ENCODE measurements around the gene DCK. TPM values are rescaled to one million over a fixed set of nuclear protein-coding genes. Genes with fewer than 3 reads are reported as not detected.

Gene DCK
- total and polyA plus RNA-seq, 9 of the 15 experiments (the other 6 are each of a cell fraction or from before 2014, with no cell fraction given), result 11.3 to 25.8 (median 19.6) TPM

DNA sequence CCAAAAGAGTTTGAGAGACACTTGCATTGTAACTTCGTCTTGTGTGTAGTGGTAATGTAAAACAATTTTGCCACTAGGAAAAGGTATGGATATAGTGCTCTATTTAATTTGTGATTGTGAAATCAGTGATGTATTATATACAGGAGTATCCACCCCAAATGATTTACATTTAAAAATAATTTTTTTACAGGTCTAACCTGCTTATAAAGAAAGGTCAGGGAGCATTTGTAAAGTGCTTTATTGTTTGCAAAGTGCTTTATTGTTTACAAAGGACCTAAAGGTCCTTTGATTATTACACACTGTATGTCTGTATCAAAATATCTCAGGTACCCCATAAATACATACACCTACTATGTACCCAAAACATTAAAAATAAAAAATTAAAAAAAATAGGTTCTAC lies 70.3 kb downstream of the DCK start:
- no peak for TF ChIP-seq TFAM (CRISPR knock-in tag; conservative IDR thresholded peaks at IDR 0.05)
- TF ChIP-seq CEBPB (tag; IDR thresholded peaks at IDR 0.05), result peak; percentile 38; the same call in 1 of the 2 replicates
- intact Hi-C loops (cut with micrococcal nuclease), result no loop called here
- CTCF ChIA-PET (ENCODE audit: low intra/inter-chr PET ratio), result no interaction called here
- in situ Hi-C loops (cut with MboI), result no loop called here
- H3K4me1 ChIP-seq (replicated peaks in 1 of 2; ENCODE audit: control insufficient read depth in 2 of 2, insufficient read depth in 2 of 2, low read length in 2 of 2), result no peaks in the 10 kb centered on the region
- H2AFZ ChIP-seq (ENCODE audit: low read depth, low read length), result no peak overlapping the region
- POLR2A ChIA-PET, result no interaction called here
- no peaks in the 10 kb centered on the region for H3K36me3 ChIP-seq (ENCODE audit: control insufficient read depth, insufficient read depth, low read length)
- WGBS (ENCODE audit: insufficient coverage, low coverage, missing lambda C conversion rate), result 7% methylated on average over 1 of the region's 1 CpG
- no peak for DNase-seq (ENCODE audit: extremely low read depth in 1 of 4, low spot score in 3 of 4)
- H3K27me3 ChIP-seq (ENCODE audit: control insufficient read depth in 2 of 2, insufficient read depth in 2 of 2, low read length in 2 of 2), result no peaks in the 10 kb centered on the region
- no peak overlapping the region for H3K9ac ChIP-seq (ENCODE audit: insufficient read depth in 1 of 2, low read depth in 2 of 2, low read length in 2 of 2)
- FAIRE-seq, result no peak
- ATAC-seq, result no peak
- no TSS peak for BruUV-seq (replicated peaks)
- H3K9me1 ChIP-seq (ENCODE audit: control insufficient read depth, insufficient read depth, low read length), result no peaks in the 10 kb centered on the region
- no peak overlapping the region for H3K4me2 ChIP-seq (ENCODE audit: insufficient read depth, low read length)
- no peaks in the 10 kb centered on the region for H3K9me3 ChIP-seq (replicated peaks; ENCODE audit: control insufficient read depth, insufficient read depth, low read depth, low read length)
- H3K4me3 ChIP-seq, result no peak overlapping the region
- H3K27ac ChIP-seq (ENCODE audit: extremely low read depth, low read depth, low read length), result no peak overlapping the region
- H4K20me1 ChIP-seq (replicated peaks; ENCODE audit: control insufficient read depth, insufficient read depth, low read length), result no peaks in the 10 kb centered on the region
- no peaks in the 10 kb centered on the region for H3K79me2 ChIP-seq (ENCODE audit: control insufficient read depth, insufficient read depth, low read length)

DNA sequence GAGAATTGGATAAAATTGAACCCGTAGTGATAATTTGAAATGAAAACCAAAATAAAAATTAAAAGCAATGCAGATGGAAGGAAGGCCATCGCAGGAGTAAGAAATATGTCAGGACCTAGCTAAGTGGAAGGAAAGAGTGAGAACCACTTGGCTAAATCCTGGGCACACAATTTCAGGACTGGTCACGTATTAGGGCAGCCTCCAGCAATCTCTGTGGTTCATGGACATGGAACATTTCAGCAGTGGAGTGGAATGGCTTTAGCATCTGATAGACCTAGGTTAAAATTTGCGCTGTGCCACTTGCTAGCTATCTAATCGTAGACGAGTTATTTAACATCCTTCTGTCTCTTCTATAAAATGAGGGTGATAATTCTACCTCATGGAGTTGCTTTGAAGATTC lies 71.1 kb downstream of the DCK start:
- FAIRE-seq (no peak), ATAC-seq (no peak), DNase-seq (ENCODE audit: extremely low read depth in 1 of 4, low spot score in 3 of 4) (no peak)
- no peaks in the 10 kb centered on the region for H3K9me3 ChIP-seq (replicated peaks; ENCODE audit: control insufficient read depth, insufficient read depth, low read depth, low read length)
- H3K27ac ChIP-seq (ENCODE audit: extremely low read depth, low read depth, low read length), result no peak overlapping the region
- no peak overlapping the region for H3K9ac ChIP-seq (ENCODE audit: insufficient read depth in 1 of 2, low read depth in 2 of 2, low read length in 2 of 2)
- POLR2A ChIA-PET, result interaction anchor here (0.6 kb wide), 1 partner anchor 67 kb away, joined by 3 read pairs; no protein-coding TSS in a partner anchor
- CTCF ChIA-PET (ENCODE audit: low intra/inter-chr PET ratio), result no interaction called here
- intact Hi-C loops (cut with micrococcal nuclease) (no loop called here), in situ Hi-C loops (cut with MboI) (no loop called here)
- no peak overlapping the region for H3K4me3 ChIP-seq
- 10% methylated on average over 6 of the region's 6 CpGs for WGBS (ENCODE audit: insufficient coverage, low coverage, missing lambda C conversion rate)
- no peaks in the 10 kb centered on the region for H3K4me1 ChIP-seq (replicated peaks in 1 of 2; ENCODE audit: control insufficient read depth in 2 of 2, insufficient read depth in 2 of 2, low read length in 2 of 2)
- no peaks in the 10 kb centered on the region for H3K9me1 ChIP-seq (ENCODE audit: control insufficient read depth, insufficient read depth, low read length)
- no peak overlapping the region for H3K4me2 ChIP-seq (ENCODE audit: insufficient read depth, low read length)
- H3K36me3 ChIP-seq (ENCODE audit: control insufficient read depth, insufficient read depth, low read length), result no peaks in the 10 kb centered on the region
- no peak overlapping the region for H2AFZ ChIP-seq (ENCODE audit: low read depth, low read length)
- TF ChIP-seq, protein P1, sequence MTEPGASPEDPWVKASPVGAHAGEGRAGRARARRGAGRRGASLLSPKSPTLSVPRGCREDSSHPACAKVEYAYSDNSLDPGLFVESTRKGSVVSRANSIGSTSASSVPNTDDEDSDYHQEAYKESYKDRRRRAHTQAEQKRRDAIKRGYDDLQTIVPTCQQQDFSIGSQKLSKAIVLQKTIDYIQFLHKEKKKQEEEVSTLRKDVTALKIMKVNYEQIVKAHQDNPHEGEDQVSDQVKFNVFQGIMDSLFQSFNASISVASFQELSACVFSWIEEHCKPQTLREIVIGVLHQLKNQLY (CRISPR knock-in tag; conservative IDR thresholded peaks at IDR 0.05), result no peak
- no peak for TF ChIP-seq ZNF274 (IDR thresholded peaks at IDR 0.05; ENCODE audit: borderline replicate concordance, low read depth, low read length)
- TF ChIP-seq ETV5 (CRISPR knock-in tag; IDR thresholded peaks at IDR 0.05; ENCODE audit: low read depth), result no peak
- TF ChIP-seq ETV6 (IDR thresholded peaks at IDR 0.05; ENCODE audit: borderline replicate concordance in 1 of 2, low read depth in 2 of 2, low read length in 1 of 2), result no peak
- TF ChIP-seq ETV6 (CRISPR knock-in tag; IDR thresholded peaks at IDR 0.05; ENCODE audit: borderline replicate concordance), result no peak
- no peak for TF ChIP-seq CHD2 (IDR thresholded peaks at IDR 0.05; ENCODE audit: low read depth, low read length)
- TF ChIP-seq RFX5 (IDR thresholded peaks at IDR 0.05; ENCODE audit: low read depth, low read length), result no peak
- TF ChIP-seq ZNF324 (CRISPR knock-in tag; IDR thresholded peaks at IDR 0.05), result no peak
- TF ChIP-seq, protein P2, sequence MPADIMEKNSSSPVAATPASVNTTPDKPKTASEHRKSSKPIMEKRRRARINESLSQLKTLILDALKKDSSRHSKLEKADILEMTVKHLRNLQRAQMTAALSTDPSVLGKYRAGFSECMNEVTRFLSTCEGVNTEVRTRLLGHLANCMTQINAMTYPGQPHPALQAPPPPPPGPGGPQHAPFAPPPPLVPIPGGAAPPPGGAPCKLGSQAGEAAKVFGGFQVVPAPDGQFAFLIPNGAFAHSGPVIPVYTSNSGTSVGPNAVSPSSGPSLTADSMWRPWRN (IDR thresholded peaks at IDR 0.05; ENCODE audit: low read depth), result no peak
- TF ChIP-seq XRCC4 (IDR thresholded peaks at IDR 0.05; ENCODE audit: extremely low read depth, insufficient read depth, insufficient read length), result no peak
- no peak for TF ChIP-seq ZNF699 (CRISPR knock-in tag; IDR thresholded peaks at IDR 0.05; ENCODE audit: insufficient replicate concordance)
- no peak for TF ChIP-seq EP400 (IDR thresholded peaks at IDR 0.05)
- no peaks in the 10 kb centered on the region for H4K20me1 ChIP-seq (replicated peaks; ENCODE audit: control insufficient read depth, insufficient read depth, low read length)
- no peaks in the 10 kb centered on the region for H3K27me3 ChIP-seq (ENCODE audit: control insufficient read depth in 2 of 2, insufficient read depth in 2 of 2, low read length in 2 of 2)
- no TSS peak for BruUV-seq (replicated peaks)
- H3K79me2 ChIP-seq (ENCODE audit: control insufficient read depth, insufficient read depth, low read length), result no peaks in the 10 kb centered on the region
